ENCODE measurements around the gene MID1IP1. TPM values are rescaled to one million over a fixed set of nuclear protein-coding genes. Genes with fewer than 3 reads are reported as not detected.

The MID1IP1 gene
- total and polyA plus RNA-seq, 2 of the 8 experiments (the other 6 are each of a cell fraction or from before 2014, with no cell fraction given): 118 to 128 TPM

DNA sequence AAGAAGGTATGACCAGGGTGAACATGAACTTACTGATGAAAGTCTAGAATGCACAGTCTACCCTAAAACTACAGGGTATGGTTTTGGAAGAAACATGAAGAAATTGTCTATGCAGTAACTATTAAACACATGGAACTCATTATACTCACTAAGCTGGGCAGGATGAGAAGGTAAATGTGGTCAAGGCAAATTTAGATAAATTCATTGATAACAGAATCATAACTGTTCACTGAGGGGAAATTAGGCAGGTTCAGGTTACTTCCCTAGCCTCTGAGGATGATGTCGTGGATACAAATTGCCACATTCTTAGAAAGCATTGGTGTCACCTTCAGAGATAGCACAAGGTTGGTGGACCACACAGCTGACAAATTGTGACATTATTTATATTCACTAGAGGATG, 40.4 kb upstream of the MID1IP1 start:
- FAIRE-seq: no peak
- POLR2A ChIA-PET (ENCODE audit: partially characterized antibody): no interaction called here
- no peak for TF ChIP-seq KDM1A (IDR thresholded peaks at IDR 0.05; ENCODE audit: borderline replicate concordance, low read length)
- no peak for TF ChIP-seq HDAC2 (IDR thresholded peaks at IDR 0.05; ENCODE audit: borderline replicate concordance in 1 of 2, low read depth in 2 of 2, low read length in 2 of 2)
- TF ChIP-seq GTF2F1 (IDR thresholded peaks at IDR 0.05; ENCODE audit: borderline replicate concordance, low read depth, low read length): no peak
- no peak for TF ChIP-seq MAFK (IDR thresholded peaks at IDR 0.05; ENCODE audit: low read depth, low read length)
- no peak for TF ChIP-seq NRF1 (IDR thresholded peaks at IDR 0.05; ENCODE audit: low read depth, low read length)

More for the DNA sequence above, 40.4 kb upstream of the MID1IP1 start:
- CTCF ChIA-PET (ENCODE audit: partially characterized antibody): no interaction called here
- Histone ChIP-seq H2AFZ (ENCODE audit: low read length) (no peak overlapping the region), H3K4me2 (ENCODE audit: insufficient read depth in 1 of 2, low read depth in 2 of 2, low read length in 2 of 2) (no peak overlapping the region), H4K5ac (ENCODE audit: insufficient read length, low read depth, low read length) (no peak overlapping the region), H3K4me3 (ENCODE audit: extremely low read depth in 1 of 4, insufficient read depth in 2 of 4, low read depth in 3 of 4, low read length in 4 of 4) (no peak overlapping the region), H3K27me3 (replicated peaks in 1 of 4; ENCODE audit: control insufficient read depth in 3 of 4, extremely low read depth in 1 of 4, insufficient read depth in 3 of 4, low read length in 3 of 4) (no peaks in the 10 kb centered on the region), H2BK5ac (ENCODE audit: low read depth, low read length) (no peak overlapping the region), H3K79me1 (ENCODE audit: low read depth, low read length) (no peaks in the 10 kb centered on the region), H3K18ac (ENCODE audit: extremely low read depth, low read length) (no peak overlapping the region), H3K79me2 (ENCODE audit: control insufficient read depth in 1 of 2, insufficient read depth in 2 of 2, low read length in 2 of 2) (no peaks in the 10 kb centered on the region), H3K36me3 (ENCODE audit: control insufficient read depth in 2 of 4, insufficient read depth in 4 of 4, low read length in 3 of 4) (no peaks in the 10 kb centered on the region), H4K20me1 (replicated peaks in 1 of 2; ENCODE audit: control insufficient read depth in 1 of 2, insufficient read depth in 2 of 2, low read length in 2 of 2) (no peaks in the 10 kb centered on the region), H3K23me2 (ENCODE audit: low read depth, low read length) (no peaks in the 10 kb centered on the region), H3K23ac (ENCODE audit: insufficient read length) (no peak overlapping the region), H2BK12ac (ENCODE audit: low read depth, low read length) (no peak overlapping the region), H2BK15ac (ENCODE audit: low read length) (no peak overlapping the region), H4K91ac (replicated peaks; ENCODE audit: insufficient read length, low read length) (no peak overlapping the region), H3K56ac (replicated peaks; ENCODE audit: insufficient read length, low read depth, low read length) (no peak overlapping the region), H2AK5ac (ENCODE audit: low read depth, low read length) (no peak overlapping the region), H3K27ac (ENCODE audit: low read depth, low read length) (no peak overlapping the region), H3K14ac (ENCODE audit: insufficient read length) (no peak overlapping the region), H3K4ac (replicated peaks; ENCODE audit: insufficient read length, low read depth, low read length) (no peak overlapping the region), H3K4me1 (replicated peaks in 1 of 4; ENCODE audit: control insufficient read depth in 3 of 4, insufficient read depth in 4 of 4, low read length in 3 of 4) (no peaks in the 10 kb centered on the region), H4K8ac (ENCODE audit: extremely low read depth, insufficient read depth, low read length) (no peak overlapping the region), H2BK20ac (ENCODE audit: low read length) (no peak overlapping the region), H3K9me3 (ENCODE audit: insufficient read depth in 2 of 2, low read depth in 1 of 2, low read length in 1 of 2) (no peaks in the 10 kb centered on the region), H3K9ac (replicated peaks in 1 of 4; ENCODE audit: extremely low read depth in 1 of 4, low read depth in 3 of 4, low read length in 3 of 4) (no peak overlapping the region), H2BK120ac (replicated peaks; ENCODE audit: low read depth, low read length) (no peak overlapping the region)
- DNase-seq (ENCODE audit: low read depth in 1 of 2, low spot score in 2 of 2): no peak
- 93% methylated on average over 1 of the region's 1 CpG; no CpG with 5 or more reads in 1 of the 2 experiments for WGBS, 2 experiments (ENCODE audit: extremely low coverage in 1 of 2, insufficient coverage in 1 of 2, insufficient read length in 1 of 2, insufficient replicate concordance in 2 of 2, low coverage in 1 of 2, low lambda C conversion rate in 2 of 2, missing lambda C conversion rate in 1 of 2)
